Cerebellar cortex (tissue), 1 donor: ENCODE measurements around the gene KLHL29.

ENCODE experiments used
- DNase-seq: peaks from one replicate; pipeline ENCODE4 v3.0.0-alpha.2; 2015; ENCODE audit warnings: low spot score

KLHL29 gene

DNA sequence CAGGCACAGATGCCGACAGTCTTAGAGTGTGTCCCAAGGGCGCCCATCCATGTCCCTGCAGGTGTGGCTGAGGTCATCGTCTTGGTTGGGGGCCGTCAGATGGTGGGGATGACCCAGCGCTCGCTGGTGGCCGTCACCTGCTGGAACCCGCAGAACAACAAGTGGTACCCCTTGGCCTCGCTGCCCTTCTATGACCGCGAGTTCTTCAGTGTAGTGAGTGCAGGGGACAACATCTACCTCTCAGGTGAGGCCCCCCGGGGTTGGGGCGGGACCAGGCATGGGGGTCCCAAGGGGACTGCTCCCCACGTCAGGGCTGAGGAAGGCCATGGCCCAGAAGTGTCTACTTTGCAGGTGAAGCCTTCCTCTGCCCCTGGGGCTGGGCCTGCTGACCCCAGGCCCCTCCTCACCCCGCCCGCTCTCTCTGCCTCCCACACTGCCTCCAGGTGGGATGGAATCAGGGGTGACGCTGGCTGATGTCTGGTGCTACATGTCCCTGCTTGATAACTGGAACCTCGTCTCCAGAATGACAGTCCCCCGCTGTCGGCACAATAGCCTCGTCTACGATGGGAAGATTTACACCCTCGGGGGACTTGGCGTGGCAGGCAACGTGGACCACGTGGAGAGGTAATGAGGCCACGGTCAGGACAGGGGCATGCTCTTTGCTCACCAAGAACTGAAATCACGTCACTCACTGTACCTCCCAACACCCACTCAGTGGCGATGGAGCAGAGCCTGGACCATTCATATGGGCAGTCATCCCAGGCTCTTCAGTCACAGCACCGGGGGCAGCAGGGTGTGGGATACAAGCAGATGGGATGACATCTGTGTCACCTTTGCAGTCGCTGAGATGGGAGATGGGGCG lies 311.1 kb downstream of the KLHL29 start:
- no peak for DNase-seq

DNA sequence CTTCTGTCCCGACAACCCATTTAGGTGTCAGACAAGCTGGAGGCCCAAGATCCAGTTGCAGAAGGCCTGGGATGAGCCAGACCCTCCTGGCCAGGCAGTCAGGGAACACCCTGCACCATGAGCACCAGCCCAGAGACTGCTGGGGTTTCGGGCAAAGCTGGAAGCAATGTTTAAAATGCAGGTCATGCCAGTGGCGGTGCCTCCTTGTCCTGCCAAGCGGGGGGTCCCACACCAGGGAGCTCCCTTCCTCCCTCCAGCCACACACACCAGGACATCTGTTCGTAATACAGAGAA lies 311.7 kb downstream of the KLHL29 start:
- no peak for DNase-seq

DNA sequence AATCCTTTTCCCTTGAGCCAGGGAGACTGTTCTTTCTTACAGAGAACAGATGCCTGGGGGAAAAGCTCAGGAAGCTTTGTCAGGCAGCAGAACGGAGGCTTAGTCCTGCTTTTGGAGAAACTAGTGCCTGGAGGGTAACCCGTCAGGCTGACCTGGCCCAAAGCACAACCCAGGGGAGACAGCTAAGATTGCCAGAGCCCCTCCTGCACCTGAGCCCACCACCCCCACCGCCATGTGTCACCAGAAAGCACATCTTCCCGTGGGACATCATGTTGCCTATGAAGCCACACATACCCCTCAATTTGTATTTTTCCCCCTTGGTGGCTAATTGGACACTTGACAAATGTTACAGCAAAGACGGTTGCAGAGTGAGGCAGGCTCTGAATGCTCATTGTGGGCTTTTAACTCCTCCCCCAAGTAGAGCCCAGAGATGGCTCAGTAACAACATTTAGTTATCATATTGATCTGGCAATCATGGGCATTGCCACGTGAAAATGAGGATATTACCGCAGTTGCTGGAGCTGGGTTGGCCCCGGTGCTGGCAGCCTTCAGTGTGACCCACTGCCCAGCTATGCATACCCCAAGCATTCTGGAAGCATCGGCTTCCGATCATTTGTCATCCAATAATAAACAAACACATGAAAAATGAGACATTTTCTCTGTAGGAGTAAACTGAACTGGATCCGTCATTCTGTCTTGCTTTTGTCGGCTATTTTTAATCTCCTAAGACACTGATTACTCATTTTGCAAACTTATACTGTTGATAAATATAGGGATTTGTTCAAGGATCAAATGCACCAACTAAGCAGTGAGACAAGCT lies 312.5 kb downstream of the KLHL29 start:
- no peak for DNase-seq

DNA sequence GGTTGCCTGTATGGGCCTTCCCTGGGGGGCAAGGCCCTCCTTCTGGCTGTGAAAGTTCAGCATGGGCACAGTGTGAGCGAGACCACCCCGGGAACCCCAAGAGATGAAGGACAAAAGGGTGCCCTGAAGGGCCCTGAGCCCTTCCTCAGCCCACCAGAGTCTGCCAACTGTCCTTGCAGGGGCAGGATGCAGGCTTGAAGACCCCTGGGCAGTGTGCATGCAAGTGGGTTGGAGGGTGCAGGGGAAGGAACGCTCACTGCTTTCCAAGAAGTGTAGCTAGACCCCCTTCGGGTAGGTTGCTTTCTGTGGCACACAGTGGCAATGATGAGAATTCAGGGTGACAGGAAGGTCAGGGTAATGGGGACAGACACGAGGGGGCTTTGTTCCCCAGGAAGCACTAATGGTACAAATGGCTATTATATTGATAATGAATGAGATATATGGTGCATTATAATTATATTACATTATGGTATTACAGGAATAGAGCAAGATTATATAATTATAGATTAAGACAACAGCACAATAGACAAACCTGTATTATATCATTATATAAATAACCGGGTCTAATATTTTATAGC lies 313.2 kb downstream of the KLHL29 start:
- no peak for DNase-seq

DNA sequence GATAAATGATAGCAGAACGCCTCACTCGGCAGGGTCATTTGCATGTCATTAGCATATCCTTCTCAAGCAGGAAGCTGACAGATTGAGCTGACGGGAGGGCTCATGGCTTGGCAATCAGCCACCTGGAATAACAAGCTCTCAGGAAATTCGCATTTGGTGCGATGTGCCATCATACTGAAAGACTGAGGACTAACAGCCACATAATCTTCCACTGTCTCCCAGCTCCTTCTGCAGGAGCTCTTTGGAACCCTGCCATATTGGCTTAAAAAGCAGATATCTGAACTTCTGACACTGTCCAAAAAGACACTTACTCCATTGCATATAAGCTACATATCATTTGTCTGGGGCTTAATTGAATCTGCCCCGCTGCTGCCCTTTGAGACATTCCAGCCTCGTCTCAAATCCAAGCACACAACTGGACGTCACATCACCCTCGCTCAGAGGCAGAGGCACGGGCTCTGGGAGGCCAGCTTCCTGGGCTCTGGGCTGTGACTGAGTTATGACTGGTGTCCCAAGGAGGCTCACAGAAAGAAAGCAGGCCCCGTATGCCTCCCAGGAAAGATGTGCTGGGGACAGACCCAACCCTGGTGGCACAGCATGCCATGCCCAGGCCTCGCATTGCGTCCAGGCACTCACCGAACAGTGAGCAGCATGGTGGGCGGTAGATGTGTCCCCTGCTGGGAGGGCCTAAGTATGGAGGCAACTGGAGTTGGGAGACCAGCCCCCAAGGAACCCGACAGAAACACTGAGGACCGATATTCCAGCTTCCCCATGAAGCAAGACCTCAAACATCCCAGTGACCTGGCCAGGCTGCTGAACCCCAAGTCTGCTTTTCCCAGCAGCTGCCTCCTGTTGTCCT lies 314.0 kb downstream of the KLHL29 start:
- peak; percentile 90 for DNase-seq

DNA sequence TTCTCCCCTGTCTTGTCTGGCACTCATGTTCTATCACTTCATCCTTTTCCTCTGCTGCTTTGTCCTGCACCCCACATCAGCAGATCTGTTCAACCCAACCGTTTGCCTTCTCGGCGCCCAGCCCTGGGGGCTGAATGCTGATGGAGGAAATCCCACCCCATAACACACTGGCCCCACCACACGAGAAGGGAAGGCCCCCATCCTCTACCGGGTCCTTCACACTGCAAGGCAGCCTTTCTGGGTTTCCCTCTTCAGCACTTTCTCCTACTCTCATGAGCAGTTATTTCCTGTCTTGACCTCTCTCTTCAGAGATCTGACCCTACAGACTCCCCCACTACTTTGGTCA lies 314.6 kb downstream of the KLHL29 start:
- no peak for DNase-seq

DNA sequence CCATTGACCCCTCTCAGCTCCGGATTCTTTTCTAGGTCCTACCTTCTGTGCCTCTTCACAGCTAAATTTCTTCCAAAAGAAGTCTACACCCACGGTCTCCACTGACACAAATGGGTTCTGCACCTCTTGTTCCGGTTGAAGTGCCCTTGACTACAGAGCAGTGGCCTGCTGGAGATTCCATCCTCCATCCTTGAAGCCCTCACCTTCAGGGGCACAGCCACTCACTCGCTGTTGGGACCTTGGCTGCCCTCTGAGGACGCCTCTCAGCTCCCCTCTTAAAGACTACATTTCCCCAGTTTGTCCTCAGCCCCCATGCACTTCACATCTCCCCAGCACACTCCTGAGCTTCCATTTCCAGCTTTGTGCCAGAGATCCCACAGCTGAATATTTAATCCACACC lies 315.6 kb downstream of the KLHL29 start:
- DNase-seq, result no peak

DNA sequence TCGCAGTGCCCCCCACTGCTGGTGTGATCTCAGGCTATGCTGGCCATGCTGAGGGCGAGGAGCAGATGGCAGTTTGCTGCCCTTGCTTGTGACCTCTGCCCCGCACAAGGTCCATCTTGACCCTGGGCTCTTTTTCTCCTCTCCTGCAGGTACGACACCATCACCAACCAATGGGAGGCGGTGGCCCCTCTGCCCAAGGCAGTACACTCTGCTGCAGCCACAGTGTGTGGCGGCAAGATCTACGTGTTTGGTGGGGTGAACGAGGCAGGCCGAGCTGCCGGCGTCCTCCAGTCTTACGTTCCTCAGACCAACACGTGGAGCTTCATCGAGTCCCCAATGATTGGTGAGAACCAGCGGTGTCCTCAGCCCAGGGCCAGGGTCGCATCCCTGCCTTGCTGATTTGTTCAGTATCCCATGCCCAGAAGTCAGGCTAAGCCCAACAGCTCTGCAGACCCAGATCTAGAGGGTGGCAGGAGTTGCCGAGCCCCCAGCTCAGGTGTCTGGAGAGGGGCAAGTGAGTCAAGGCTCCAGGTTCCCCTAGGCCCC lies 318.1 kb downstream of the KLHL29 start:
- no peak for DNase-seq

DNA sequence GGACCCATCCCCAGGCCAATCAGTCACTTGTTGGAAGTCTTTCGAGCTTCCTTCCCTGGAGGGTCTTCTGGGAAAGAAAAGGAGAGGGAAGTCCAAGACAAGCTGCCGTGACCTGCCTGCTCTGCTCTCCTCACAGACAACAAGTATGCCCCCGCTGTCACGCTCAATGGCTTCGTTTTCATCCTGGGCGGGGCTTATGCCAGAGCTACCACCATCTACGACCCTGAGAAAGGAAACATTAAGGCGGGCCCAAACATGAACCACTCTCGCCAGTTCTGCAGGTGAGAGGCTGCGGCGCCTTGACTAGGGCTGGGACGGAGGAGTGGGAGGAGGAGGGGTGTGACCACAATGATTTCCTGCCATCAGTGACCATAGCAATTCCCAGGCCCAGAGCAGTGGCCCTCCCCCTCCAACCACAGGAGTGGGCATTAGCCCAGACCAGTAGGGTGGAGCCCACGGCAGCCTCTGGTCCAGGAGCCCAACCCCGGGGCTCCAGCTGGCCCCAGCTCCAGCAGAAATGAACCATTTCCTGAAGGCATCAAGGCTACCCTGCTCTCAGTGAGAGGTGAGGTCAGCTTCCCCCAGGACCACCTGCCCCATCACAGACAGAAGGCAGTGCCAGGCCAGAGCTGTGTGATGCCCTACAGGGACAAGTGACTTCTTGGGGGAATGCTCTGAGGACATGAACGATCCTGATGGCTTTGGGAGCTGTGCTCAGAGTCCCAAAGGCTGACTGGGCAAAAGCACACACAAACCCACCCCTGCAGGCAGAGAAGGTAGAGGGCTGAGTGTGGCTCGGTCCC lies 318.8 kb downstream of the KLHL29 start:
- no peak for DNase-seq

DNA sequence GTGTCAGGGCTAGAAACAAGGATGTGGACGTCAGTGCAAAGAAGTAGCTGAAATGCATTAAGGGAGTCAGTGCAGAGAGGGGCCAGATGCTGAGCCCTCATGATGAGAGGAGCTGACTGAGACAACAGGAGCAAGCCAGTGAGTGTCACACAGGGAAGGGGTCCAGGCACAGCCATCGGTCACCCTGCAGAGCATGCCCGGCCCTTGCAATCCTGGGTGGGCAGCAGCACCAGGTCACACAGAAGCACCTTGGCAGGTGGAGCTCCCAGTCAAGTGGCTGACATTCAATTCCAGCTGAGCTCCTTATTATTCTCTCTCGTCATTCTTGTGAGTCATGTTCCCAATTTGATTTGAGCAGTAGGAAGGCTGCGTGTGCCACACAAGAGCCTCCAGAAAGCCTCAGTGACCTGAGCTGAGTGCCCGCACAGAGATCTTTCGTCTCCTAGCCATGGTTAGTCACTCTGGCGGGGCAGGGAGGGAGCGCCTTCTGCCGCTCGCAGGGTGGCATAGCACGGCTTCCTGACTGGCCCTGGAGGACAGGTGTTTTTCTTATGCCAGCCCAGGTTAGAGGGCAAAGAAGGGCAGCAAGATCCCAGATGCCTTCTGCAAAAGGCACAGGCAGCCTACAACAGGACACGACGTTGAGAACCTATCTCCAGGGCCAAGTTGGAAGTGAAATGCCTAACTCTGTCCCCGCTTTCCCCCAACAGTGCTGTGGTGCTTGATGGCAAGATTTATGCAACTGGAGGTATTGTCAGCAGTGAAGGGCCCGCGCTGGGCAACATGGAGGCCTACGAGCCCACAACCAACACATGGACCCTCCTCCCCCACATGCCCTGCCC lies 321.0 kb downstream of the KLHL29 start:
- DNase-seq, result no peak

DNA sequence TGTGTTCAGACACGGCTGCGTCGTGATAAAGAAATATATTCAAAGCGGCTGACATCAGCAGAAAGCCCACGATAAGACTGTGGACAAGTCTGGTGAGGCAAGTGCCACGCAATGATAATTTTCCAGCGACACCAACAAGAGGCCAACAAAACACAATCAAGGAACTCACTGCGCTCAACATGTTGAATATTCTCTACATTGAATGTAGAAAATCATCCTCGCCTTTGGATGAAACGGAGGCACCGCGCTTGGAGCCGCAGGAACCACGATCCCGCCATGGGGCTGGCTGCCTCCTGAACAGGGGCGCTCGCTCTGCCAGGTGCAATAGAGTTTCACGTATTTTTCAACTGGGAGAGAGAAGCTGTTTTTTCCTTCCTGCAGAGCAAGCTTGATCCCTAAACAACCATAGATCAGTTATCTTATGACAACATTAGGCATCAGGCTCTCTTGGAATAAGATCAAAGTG lies 321.7 kb downstream of the KLHL29 start:
- DNase-seq, result no peak

DNA sequence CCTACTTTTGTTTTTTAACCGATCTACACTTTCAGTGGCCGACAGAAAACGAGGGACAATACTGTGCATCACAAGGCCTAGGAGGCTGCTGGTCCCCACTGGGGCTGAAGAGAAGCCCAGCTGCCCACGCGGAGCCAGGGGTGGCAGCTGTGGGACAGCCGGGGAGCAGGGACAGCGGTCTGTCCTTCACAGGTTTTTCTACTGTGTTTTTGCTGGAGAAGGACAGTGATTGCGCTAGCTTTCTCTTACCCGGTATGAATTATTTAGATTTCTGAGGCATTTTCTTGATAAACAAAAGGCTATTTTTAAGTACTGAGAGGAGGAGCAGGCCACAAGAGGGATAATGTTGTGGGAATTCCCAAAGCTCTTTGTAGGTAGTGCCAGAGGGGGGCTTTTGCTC lies 322.1 kb downstream of the KLHL29 start:
- DNase-seq, result no peak

DNA sequence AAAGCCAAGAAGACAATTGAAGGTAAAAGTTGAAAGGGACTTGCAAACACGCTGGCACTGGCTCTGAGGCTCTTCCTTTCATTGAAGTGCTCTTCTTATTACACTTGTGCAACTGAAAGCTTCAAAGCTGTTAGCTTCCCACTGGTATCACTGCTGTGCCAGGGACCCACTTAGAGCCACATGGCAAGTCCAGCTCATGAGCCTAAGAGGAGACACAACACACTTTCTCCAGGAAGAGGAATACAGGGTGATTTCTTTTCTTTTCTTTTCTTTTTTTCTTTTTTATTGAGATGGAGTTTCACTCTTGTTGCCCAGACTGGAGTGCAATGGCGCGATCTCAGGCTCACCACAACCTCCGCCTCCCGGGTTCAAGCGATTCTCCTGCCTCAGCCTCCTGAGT lies 323.8 kb downstream of the KLHL29 start:
- DNase-seq, result no peak

DNA sequence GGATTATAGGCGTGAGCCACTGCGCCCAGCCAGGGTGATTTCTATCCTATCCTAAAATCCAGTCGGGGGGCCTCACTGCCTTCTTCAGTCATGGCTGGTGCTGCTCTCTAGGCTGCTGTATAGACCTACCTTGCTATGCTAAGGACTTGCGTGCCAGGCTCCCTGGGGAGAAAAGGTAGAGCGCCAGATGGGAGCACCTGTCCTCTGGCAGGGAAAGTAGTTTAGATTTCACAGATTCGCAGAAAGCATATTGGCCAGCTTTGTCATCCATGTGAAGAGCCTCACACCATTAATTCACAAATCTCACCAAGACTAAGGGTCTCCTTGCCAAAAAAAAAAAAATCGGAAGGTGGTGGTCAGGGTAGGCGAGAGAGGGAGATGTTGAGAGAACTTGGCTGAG lies 324.3 kb downstream of the KLHL29 start:
- DNase-seq, result peak; percentile 60

DNA sequence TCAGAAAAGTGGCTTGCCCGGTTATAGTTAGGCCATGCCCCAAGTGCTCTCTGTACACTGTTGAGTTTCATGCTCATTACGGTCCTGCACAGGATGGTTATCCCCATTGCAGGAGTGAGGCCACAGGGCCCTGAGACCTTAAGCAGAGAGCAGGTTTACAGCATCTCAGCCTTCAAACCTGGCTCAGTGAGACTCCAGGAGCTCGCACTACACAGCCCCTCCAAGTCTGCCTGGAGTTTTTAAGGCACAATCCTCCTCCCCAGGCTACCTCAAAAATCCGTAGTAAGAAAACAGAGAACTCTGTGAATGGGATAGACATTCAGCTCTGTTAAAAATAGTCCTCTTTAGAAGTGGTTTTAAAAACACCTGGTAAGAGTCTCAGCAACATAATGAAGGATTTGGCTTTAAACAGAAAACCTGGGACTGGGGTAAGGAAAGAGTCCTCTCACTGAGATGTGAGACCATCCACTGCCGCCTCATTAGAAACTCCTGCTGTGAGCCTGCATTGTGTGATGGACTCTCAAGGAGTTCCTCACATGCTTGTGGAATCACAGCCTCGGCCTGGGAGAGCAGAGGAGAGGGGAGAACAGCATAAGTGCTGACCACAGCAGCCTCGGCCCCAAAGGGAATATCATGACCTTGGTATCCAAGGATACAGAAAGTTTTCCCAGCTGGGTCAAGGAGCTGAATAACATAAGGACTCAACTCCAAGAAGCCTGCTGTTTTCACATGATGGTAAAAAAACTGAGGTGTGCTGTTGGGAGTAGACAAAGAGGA lies 327.2 kb downstream of the KLHL29 start:
- DNase-seq, result no peak

DNA sequence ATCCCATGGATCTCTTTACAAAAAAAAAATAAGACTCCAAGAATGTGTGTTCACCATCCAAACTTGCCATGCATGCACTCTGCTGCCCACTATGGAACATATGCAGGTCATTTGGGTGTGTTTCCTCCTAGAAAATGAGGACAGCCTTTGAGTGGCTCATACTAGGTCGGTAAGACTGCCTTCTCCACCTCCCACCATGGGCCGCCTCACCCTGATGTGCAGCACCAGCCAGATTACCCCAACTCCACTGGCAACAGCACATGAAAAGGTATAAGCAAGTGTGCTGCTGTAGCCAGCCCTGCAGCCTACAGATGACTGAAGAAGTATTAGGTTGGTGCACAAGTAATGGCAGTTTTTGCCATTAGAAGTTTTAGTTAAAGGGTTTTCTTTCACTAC lies 327.8 kb downstream of the KLHL29 start:
- no peak for DNase-seq

DNA sequence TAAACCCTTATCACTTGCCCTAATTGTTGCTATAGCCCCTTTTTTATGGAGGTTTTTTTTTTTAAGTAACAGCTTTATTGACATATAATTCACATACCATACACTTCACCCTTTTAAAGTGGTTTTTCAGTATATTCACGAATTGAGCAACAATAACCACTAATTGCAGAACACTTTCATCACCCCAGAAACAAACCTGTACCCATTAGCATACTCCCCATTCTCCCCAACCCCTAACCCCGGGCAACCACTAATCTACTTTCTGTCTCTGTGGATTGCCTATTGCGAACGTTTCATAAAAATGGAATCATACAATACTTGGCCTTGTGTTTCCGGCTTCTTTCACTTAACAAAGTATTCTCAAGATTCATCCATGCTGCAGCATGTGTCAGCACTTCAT lies 328.4 kb downstream of the KLHL29 start:
- no peak for DNase-seq

DNA sequence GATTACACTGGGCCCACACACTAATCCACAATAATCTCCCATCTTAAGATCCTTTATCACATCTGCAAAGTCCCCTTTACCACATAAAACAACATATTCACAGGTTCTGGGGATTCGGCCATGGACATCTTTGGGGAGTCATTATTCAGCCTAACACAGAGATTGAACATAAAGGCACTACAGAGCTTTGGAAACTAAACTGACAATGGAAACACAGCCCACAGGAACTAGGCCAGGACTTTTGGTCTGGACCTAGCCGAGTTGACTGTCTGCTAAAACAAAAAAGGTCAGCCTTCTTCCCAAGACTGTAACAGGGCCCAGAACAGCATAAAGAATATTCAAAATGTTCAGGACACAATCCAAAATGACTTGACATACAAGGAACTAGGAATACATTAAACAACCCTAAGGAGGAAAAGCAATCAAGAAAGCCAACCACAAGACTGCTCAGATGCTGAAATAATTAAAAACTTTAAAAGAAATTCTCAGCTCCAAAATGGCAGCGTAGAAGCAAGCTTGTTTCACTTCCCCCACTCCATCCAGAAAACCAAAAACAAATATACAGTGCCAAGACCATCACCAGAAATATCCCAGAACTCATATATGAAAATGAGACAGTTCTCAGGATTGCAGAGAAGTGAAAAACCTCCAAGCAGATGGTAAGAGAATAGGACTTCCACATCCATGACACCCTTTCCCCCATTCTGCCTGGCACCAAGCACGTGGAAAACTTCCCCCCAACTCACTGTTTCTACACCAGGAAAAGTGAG lies 334.1 kb downstream of the KLHL29 start:
- DNase-seq, result no peak

DNA sequence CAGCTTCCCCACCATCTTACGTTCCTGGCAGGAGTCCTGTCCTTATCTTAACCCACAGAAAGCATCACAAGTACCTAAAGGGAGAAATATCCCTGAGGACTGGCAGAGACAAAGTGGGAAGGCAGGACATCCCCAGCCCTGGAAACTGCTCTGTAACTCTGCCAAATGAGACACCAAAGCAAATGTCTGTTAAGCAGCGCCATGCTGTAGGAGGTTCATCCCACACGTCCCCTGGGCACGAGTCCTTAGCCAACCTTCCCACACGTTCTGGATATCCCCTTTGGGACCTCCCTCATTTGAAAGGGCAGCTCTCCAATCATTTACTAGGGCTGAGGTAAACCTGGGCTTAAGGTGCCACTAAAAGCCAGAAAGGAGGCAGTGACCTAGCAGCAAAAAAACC lies 334.7 kb downstream of the KLHL29 start:
- no peak for DNase-seq
